HG03521 (cell line): Measurements from ENCODE around the gene MAN2A2.
"Not testable (repeated sequence)": the region's sequence is repeated elsewhere in the genome, so short reads cannot be mapped to it uniquely, and the experiment has no call there.

Source experiments
- ATAC-seq: cut with Tn5 transposase; IDR thresholded peaks from one replicate; pipeline ENCODE4 v1.9.1; 2021; ENCODE audit warnings: mild to moderate bottlenecking, moderate library complexity; ENCODE audit not compliant: unreplicated experiment

Gene MAN2A2

DNA sequence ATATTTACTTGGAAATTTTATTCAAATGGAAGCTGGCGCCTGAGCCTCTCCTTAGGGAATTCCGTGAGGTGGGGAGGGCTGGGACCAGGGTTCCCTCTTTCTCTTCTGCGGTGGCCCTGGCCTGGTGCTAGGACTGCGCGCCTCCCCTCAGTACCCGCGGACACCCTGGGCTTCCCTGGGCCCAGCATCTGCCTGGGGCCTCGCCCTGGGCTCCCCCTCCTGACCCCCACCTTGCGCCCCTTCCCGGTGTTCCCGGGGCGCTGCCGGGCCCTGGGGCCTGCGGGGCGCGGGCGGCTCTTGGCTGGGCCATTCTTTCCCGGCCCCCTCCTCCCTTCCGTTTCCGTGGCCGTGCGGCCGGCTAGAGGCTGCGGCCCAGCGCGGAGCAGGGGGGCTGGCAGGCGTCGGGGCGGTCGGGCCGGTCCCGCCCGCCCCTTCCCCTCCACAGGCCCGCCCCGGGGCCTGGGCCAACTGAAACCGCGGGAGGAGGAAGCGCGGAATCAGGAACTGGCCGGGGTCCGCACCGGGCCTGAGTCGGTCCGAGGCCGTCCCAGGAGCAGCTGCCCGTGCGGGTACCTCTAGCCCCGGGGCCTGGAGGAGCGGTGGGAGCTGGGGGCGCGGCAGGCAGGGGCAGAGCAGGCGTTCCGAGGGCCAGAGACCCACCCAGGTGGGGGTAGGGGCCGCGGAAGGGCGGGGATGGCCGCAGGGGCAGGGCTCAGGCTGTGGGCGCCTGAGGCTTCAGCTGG is 19.0 kb upstream of the MAN2A2 start, which contains the start of gene FES:
Gene FES, plus strand, starts transcription at position 529 of the 743 bp plus-strand sequence. CDS start 542 bp downstream, outside the sequence.
- ATAC-seq, result no peak

DNA sequence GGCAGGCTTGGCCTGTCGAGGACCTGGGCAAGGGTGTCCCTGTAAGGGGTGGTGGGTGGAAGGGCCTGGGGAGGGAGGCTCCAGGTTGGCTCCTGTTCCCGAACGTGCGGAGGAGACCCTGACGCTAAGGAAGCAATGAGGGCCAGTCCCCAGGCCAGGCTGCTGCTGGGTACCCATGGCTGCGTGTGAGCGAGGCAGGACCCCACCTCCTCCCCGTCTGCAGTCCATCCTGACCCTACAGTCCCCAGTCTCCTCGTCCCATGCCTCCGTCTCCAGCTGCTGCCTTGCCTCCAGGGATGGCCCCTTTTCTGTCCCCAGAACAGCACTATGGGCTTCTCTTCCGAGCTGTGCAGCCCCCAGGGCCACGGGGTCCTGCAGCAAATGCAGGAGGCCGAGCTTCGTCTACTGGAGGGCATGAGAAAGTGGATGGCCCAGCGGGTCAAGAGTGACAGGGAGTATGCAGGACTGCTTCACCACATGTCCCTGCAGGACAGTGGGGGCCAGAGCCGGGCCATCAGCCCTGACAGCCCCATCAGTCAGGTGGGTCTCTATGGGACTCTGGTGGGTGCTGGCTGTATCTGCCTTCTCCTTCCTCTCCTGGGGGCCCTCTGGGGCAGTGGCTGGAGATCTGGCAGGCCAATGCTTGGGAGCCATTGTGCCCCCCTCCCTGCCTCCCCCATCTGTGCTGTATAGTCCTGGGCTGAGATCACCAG is 18.2 kb upstream of the MAN2A2 start:
- ATAC-seq, result no peak

DNA sequence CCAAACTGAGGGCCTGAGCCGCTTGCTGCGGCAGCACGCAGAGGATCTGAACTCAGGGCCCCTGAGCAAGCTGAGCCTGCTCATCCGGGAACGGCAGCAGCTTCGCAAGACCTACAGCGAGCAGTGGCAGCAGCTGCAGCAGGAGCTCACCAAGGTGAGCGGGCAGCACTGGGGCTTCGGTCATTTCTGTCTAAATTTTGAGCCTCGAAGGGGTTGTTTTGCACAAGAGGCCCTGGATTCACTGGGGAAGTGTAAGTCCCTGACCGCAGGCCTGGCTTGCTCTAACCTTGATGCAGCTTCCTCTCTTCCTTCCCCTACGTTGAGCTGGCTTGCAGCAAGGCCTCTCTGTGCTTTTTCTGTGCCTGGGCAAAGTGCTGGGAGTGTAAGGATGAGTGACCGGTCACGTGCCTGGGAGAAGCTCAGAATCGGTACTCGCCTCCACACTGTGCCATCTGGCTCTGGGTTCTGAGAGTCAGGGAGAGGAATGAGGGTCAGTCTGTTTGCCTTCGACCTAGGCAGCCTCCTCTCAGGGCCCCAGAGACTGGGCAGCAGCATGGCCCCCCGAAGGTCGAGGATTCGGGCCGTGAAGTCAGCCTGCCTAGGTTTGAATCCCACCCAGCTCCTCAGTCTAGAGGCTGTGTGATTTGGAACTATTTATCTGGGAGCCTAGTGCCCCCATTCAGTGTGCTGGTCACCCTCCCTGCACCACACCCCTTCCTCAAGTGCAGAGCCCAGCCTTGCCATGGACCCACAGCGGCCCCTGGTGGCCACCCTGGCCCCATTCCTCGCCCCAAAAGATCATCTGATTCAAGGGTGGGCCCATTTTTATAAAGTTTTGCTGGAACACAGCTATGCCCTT is 17.4 kb upstream of the MAN2A2 start:
- no peak for ATAC-seq

DNA sequence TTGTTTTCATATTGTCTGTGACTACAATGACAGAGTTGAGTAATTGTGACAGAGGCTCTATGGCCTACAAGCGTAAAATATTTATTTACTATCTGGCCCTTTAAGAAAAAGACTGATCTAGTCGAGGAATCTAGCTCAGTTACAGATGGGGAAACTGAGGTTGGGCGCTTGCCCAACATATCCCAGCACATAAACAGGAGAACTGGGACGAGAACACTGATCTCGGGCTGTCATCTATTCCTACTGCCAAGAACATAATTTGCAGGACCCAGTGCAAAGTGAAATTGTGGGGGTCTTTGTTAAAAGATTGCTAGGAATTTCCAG is 16.8 kb upstream of the MAN2A2 start:
- no peak for ATAC-seq

DNA sequence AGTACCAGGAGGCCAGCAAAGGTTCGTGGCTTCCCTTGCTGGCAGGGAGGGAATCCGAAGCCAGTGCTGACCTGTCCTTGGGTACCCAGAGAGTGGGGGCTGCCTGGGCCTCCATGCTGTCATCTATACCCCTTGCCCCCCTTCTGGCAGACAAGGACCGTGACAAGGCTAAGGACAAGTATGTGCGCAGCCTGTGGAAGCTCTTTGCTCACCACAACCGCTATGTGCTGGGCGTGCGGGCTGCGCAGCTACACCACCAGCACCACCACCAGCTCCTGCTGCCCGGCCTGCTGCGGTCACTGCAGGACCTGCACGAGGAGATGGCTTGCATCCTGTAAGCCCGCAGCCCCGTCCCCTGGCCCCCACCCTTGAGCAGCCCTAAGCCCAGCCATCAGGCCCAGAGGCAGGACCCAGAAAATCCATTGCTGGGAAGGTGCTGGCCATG is 16.0 kb upstream of the MAN2A2 start:
- no peak for ATAC-seq

DNA sequence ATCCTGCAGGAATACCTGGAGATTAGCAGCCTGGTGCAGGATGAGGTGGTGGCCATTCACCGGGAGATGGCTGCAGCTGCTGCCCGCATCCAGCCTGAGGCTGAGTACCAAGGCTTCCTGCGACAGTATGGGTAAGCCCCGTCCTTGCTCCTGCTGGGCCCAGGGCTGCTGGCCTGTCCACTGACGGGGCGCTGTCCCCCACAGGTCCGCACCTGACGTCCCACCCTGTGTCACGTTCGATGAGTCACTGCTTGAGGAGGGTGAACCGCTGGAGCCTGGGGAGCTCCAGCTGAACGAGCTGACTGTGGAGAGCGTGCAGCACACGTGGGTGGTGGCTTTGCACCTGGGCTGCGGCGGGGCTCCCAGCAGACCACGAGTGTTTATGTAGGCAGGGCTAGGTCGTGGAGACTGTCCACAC is 13.8 kb upstream of the MAN2A2 start:
- ATAC-seq, result no peak

DNA sequence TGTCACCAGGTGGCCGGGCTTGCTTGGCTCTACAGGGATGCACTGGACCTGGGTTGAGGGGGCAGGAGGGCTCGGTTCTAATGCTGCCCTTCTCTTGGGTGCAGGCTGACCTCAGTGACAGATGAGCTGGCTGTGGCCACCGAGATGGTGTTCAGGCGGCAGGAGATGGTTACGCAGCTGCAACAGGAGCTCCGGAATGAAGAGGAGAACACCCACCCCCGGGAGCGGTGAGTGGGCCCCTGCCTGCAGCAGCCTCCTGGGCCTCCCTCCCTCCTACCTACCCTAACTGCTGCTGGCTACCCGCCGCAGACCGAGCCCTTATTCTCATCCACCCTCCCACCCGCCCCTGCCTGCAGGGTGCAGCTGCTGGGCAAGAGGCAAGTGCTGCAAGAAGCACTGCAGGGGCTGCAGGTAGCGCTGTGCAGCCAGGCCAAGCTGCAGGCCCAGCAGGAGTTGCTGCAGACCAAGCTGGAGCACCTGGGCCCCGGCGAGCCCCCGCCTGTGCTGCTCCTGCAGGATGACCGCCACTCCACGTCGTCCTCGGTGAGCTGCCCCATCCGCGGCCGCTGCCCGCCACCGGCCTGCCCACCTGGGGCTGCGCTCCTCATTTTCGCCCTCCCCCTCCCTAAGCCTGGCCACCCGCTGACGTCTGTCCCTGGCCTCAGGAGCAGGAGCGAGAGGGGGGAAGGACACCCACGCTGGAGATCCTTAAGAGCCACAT is 13.2 kb upstream of the MAN2A2 start:
- no peak for ATAC-seq

DNA sequence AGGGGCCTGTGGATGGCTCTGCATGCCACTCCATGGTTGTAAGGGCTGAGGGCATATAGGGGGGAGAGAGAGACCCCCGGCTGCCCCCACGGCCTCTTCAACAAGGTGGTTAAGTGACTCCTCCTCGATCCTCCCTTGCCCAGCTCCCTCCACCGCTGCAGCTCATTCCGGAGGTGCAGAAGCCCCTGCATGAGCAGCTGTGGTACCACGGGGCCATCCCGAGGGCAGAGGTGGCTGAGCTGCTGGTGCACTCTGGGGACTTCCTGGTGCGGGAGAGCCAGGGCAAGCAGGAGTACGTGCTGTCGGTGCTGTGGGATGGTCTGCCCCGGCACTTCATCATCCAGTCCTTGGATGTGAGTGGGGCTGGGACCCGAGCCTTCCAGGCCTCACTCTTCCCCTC is 12.3 kb upstream of the MAN2A2 start:
- ATAC-seq, result no peak

DNA sequence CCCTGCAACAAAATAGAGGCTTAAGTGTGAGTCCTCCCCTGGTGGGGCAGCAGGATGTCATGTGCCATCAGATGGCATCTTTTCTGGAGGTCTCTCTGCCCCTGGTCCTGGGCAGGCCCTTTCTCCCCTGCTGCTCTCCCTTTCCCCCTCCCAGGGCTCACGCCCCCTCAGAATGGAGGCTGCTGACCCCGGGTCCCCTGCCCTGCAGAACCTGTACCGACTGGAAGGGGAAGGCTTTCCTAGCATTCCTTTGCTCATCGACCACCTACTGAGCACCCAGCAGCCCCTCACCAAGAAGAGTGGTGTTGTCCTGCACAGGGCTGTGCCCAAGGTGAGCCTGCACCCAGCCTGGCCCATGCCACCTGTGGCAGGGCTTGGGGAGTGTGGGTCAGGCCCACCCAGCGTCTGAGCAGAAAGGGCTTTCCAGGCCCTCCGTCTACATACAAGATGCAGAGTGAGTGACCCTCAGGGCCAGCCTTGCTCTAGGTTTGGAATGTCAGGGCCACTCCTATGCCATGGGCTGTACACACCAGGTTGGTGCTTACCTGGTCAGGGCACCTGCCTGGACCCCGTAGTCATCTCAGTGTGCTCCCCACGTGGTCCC is 11.7 kb upstream of the MAN2A2 start:
- no peak for ATAC-seq

DNA sequence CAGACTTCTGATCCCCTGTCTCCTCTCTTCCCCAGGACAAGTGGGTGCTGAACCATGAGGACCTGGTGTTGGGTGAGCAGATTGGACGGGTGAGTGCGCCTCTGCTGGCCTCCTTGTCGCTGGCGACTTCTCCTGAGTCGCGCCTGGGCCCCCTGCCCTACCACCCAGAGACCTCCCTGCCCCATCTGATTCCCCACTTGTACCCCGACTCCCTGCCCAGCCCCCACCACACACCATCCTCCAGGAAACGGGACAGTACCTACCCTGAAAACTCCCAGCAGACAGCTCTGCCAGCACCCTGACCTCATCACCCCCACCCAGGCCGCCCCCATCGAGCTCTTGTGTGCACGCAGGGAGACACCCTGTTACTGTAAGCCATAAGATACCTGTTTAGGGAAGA is 11.1 kb upstream of the MAN2A2 start:
- no peak for ATAC-seq

DNA sequence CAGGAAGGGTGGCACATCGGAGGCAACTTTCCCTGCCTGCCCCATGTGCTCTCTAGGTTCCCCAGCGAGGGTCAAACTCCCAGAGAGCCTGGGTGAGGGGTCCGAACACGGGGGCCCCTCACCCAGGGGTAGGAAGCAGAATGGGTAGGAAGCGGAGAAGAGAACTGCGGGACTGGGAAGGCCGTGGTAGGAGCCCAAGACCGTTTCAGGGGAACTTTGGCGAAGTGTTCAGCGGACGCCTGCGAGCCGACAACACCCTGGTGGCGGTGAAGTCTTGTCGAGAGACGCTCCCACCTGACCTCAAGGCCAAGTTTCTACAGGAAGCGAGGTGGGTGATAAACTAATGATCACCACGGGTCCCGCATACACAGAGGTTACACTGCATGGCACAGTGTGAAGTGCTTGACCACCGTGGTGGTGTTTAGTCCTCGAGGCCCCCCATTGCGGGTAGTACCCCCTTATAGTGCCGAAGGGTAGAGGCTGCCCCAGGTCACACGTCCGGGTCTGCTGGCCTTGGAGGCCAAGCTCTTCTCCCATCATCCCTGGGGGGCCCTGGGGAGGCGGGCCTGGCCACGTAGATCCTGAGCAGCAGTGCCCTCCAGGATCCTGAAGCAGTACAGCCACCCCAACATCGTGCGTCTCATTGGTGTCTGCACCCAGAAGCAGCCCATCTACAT is 10.5 kb upstream of the MAN2A2 start:
- no peak for ATAC-seq

DNA sequence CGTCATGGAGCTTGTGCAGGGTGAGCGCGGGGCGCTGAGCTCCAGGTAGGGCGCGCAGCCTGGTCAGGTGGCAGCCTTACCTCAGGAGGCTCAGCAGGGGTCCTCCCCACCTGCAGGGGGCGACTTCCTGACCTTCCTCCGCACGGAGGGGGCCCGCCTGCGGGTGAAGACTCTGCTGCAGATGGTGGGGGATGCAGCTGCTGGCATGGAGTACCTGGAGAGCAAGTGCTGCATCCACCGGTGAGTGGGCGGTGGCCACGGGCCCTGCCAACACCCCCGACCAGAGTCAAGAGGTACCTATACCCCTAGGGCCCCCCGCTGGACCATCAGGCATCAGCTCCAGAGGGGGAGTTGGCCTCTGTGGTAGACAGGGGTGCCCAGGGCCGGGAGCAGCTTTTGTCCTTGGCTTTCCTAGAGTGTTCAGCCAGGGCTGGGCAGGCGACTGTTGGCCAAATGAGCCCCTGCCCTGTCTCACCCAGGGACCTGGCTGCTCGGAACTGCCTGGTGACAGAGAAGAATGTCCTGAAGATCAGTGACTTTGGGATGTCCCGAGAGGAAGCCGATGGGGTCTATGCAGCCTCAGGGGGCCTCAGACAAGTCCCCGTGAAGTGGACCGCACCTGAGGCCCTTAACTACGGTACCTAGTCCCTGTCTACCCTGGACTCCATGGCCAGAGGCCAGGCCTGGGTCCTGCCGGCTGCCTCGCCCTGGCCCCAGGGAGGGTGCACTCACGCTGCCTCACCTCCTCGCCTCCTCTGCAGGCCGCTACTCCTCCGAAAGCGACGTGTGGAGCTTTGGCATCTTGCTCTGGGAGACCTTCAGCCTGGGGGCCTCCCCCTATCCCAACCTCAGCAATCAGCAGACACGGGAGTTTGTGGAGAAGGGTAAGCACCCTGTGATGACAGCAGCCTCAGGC is 9.7 kb upstream of the MAN2A2 start:
- no peak for ATAC-seq

DNA sequence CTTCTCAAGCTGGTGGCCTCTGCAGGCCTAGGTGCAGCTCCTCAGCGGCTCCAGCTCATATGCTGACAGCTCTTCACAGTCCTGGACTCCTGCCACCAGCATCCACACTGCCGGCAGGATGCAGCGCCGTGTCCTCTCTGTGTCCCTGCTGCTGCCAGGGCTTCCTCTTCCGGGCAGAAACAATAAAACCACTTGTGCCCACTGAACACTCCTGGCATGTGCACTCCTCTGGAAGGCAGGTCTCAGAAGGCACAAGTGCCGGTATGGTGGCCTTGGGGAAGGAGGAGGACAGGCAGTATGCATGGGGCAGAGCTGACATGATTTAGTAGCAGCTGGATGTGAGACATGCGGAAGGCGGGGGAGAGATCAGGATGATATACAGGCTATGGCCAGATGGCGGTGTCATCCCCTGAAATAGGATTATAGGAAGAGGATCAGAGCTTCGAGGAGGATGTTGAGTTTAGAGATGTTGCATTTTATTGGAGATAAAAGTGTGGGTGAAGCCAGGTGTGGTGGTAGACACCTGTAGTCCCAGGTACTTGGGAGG is 7.5 kb upstream of the MAN2A2 start:
- ATAC-seq, result no peak

DNA sequence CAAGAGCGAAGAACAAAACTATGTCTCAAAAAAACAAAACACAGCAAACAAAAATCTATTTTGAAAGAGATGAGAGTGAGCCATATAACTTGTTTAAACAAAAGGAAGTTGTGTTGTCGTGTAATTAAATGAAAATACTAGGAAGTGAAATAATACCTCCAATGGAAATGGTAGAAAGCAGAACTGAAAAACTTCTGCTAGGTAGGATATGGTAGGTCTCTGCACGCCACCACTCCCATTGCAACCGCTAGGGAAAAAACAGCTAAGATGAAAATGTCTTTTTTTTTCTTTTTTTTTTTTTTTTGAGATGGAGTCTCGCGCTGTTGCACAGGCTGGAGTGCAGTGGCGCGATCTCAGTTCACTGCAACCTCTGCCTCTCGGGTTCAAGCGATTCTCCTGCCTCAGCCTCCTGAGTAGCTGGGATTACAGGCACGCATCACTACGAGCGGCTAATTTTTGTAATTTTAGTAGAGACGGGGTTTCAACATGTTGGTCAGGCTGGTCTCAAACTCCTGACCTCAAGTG is 5.9 kb upstream of the MAN2A2 start:
- not testable (repeated sequence) for ATAC-seq

DNA sequence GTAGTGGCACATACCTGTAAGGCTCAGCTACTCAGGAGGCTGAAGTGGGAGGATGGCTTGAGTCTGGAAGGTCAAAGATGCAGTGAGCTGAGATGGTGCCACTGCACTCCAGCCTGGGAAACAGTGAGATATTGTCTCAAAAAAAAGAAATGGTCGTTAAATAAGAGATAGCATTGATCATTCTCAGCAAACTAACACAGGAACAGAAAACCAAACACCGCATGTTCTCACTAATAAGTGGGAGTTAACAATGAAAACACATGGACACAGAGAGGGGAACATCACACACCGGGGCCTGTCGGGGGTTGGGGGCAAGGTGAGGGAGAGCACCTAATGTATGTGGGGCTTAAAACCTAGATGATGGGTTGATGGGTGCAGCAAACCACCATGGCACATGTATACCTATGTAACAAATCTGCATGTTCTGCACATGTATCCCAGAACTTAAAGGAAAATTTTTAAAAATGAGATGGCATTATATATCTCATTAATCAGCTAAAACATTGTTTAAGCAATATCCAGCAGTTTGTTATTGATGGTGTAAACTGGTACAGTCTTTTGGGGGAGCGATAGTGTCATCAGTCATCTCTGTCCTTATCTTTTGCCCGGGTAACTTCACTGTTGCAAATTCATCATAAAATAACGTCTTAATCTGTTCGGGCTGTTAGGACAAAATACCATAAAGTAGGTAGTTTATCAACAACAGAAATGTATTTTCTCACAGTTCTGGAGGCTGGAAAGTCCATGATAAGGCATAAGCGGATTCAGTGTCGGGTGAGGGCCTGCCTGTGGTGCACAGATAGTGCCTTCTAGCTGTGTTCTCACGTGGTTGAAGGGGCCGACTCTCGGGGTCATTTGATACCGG is 1.7 kb upstream of the MAN2A2 start:
- no peak for ATAC-seq

DNA sequence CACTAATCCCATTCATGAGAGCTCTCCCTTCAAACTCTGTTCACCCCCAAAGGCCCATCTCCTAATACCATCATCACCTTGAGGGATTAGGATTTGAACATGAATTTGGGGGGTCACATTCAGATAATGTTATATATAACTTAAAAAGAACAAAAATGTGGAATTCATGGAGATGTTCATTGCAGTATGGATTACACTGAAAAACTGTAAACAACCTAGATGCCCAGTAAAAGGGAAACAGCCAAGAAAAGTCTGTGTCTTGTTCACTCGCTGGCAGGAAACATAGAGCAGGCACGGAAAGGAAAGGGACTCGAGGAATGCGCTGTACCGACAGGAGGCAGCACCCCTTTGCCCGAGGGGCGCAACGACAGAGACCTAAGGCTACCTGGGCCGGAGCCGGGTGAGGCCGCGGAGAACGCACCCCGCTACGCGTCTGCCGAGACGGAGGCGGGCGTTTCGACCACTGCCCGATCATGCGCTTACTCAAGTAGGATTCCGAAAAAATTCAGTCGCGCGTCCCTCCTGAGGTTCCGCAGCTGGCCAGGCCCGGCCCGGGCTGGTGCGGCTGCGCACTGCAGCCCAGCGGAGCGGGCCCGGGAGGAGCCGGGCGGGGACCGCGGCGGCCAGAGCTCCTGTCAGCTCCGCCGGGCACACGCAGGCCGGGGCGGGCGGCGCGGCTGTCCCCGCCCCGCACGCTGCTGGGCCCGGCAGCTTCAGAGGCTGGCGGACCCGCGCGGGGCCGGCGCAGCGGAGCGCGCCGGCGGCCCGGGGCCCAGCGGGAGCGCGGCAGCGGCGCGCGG is 862 bp upstream of the MAN2A2 start:
- ATAC-seq, result peak; percentile 60
